ACC112 (cell line): ENCODE measurements around the gene GRHL3.
A peak's percentile ranks its signal among the peaks of the same experiment; 100 is the strongest.
"Not testable (repeated sequence)": the region's sequence is repeated elsewhere in the genome, so short reads cannot be mapped to it uniquely, and the experiment has no call there.

ENCODE experiments used
- H2AFZ ChIP-seq: fragments of 200-600 bp; sonication (generic); one replicate; pipeline ENCODE4 v1.6.0; 2017; ENCODE audit warnings: antibody characterized with exemption, low read length; ENCODE audit not compliant: unreplicated experiment
- H3K27ac ChIP-seq: fragments of 200-600 bp; sonication (generic); 2 replicates; pipeline ENCODE4 v1.5.1; 2014; ENCODE audit warnings: low read depth, mild to moderate bottlenecking, antibody characterized with exemption, low read length, moderate library complexity
- H3K27me3 ChIP-seq: fragments of 200-600 bp; sonication (generic); 2 replicates; pipeline ENCODE4 v1.6.1; 2014; ENCODE audit warnings: mild to moderate bottlenecking, antibody characterized with exemption, low read length, moderate library complexity, mixed read lengths; ENCODE audit not compliant: insufficient read depth
- H3K36me3 ChIP-seq: fragments of 200-600 bp; sonication (generic); 2 replicates; pipeline ENCODE4 v1.6.1; 2016; ENCODE audit warnings: mild to moderate bottlenecking, antibody characterized with exemption, low read length, moderate library complexity, mixed read lengths; ENCODE audit not compliant: insufficient read depth
- H3K4me1 ChIP-seq: fragments of 200-600 bp; sonication (generic); one replicate; pipeline ENCODE4 v1.6.1; 2016; ENCODE audit warnings: low read length, mixed read lengths; ENCODE audit not compliant: insufficient read depth, unreplicated experiment, control insufficient read depth
- H3K4me3 ChIP-seq: fragments of 200-600 bp; sonication (generic); 2 replicates; pipeline ENCODE4 v1.5.1; 2014; ENCODE audit warnings: mild to moderate bottlenecking, low read depth, low read length
- H3K79me2 ChIP-seq: fragments of 200-600 bp; sonication (generic); one replicate; pipeline ENCODE4 v1.6.0; 2016; ENCODE audit warnings: low read length; ENCODE audit not compliant: control insufficient read depth, unreplicated experiment, insufficient read depth

Gene GRHL3

DNA sequence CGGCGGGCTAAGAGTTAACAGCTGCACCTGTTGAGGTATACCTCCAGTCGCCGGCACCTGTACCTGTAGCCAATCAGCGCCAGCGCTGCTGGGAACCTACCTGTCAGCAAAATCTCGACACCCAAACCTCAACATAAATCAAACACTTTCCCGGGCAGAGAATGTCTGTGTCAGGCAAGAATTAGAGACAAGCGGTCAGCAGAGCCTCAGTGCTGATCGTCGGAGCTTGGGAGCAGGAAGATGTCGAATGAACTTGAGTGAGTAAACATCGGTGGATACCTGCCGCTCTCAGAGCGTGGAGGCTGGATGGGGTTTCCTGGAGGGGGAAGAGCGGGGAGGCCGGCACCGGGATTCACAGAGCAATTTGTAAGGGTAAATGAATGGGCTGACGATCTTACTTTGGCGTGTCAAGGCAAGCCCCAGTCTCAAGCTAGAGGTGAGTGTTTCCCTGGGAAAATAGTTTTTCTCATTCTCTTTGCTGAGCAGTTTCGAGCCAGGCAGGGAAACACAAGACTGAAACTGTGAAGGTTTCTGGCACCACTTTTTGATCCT is at the start of gene GRHL3:
TSS of gene GRHL3 (plus strand) at position 46 of the 552 bp plus-strand sequence. CDS start at position 241, 195 bp downstream.
- H2AFZ ChIP-seq: no peak within 1 kb of the TSS
- H3K27ac ChIP-seq: no peak within 1 kb of the TSS
- H3K27me3 ChIP-seq: peaks cover 60% of the 10 kb centered on the region
- no peak within 1 kb of the TSS for H3K4me3 ChIP-seq
- H3K4me1 ChIP-seq: peaks cover 11% of the 10 kb centered on the region
- H3K36me3 ChIP-seq: no peaks in the 10 kb centered on the region
- H3K79me2 ChIP-seq: no peaks in the 10 kb centered on the region

DNA sequence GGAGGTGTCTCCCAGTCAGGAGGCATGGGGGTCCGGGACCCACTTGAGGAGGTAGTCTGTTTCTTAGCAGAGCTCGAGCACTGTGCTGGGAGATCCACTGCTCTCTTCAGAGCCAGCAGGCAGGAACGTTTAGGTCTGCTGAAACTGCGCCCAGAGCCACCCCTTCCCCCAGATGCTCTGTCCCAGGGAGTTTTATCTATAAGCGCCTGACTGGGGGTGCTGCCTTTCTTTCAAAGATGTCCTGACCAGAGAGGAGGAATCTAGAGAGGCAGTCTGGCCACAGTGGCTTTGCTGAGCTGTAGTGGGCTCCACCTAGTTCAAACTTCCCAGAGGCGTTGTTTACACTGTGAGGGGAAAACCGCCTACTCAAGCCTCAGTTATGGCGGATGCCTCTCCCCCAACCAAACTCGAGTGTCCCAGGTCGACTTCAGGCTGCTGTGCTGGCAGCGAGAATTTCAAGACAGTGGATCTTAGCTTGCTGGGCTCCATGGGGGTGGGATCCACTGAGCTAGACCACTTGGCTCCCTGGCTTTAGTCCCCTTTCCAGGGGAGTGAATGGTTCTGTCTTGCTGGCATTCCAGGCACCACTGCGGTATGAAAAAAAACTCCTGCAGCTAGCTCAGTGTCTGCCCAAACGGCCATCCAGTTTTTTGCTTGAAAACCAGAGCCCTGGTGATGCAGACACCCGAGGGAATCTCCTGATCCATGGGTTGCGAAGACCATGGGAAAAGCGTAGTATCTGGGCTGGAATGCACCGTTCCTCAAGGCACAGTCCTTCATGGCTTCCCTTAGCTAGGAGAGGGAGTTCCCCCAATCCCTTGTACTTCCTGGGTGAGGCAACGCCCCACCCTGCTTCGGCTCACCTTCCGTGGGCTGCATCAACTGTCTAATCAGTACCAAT is 44.7 kb upstream of the GRHL3 start:
- H3K4me1 ChIP-seq: peaks cover 14% of the 10 kb centered on the region

GRCh38 chr1:24275104-24275410 is 44.1 kb upstream of the GRHL3 start:
- no peak overlapping the region for H3K4me3 ChIP-seq

More for the DNA sequence above, 44.7 kb upstream of the GRHL3 start:
- peaks cover 14% of the 10 kb centered on the region; the same call in 1 of the 2 replicates for H3K27me3 ChIP-seq
- not testable (repeated sequence) for H3K36me3 ChIP-seq, H3K27ac ChIP-seq, H3K79me2 ChIP-seq, H2AFZ ChIP-seq, H3K4me3 ChIP-seq

DNA sequence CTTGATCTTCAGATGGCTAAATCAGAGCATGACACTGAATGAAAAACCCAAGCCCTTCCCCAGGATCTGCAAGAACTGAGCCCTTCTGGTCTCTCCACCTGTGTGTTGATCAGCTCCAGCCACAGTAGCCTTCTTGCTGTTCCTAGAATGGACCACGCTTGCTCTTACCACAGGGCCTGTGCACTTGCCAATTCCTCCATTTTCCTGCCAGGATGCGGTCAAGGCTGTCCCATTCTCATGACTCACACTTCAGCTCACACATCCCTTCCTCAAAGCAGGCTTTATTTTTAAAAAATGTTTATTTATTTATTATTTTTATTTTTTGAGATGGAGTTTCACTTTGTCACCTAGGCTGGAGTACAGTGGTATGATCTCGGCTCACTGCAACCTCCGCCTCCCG is 43.6 kb upstream of the GRHL3 start:
- H3K79me2 ChIP-seq: no peaks in the 10 kb centered on the region
- peaks cover 14% of the 10 kb centered on the region for H3K4me1 ChIP-seq
- no peaks in the 10 kb centered on the region for H3K36me3 ChIP-seq
- H3K4me3 ChIP-seq: no peak overlapping the region
- peaks cover 21% of the 10 kb centered on the region; the same call in 1 of the 2 replicates for H3K27me3 ChIP-seq
- H2AFZ ChIP-seq: no peak overlapping the region
- no peak overlapping the region for H3K27ac ChIP-seq

More at GRCh38 chr1:24275104-24275410, 44.1 kb upstream of the GRHL3 start:
- H3K36me3 ChIP-seq: no peaks in the 10 kb centered on the region
- H3K4me1 ChIP-seq: peaks cover 14% of the 10 kb centered on the region
- H2AFZ ChIP-seq: no peak overlapping the region
- H3K27me3 ChIP-seq: peaks cover 20% of the 10 kb centered on the region; the same call in 1 of the 2 replicates
- no peak overlapping the region for H3K27ac ChIP-seq
- H3K79me2 ChIP-seq: no peaks in the 10 kb centered on the region

- peaks cover 19% of the 10 kb centered on the region; the same call in 1 of the 2 replicates for H3K27me3 ChIP-seq
- H3K4me3 ChIP-seq: no peak overlapping the region
- H2AFZ ChIP-seq: no peak overlapping the region
- H3K79me2 ChIP-seq: no peaks in the 10 kb centered on the region
- no peaks in the 10 kb centered on the region for H3K36me3 ChIP-seq
- H3K27ac ChIP-seq: 0 out of 2 replicates have a peak overlapping the region, but pooled peaks have one; percentile 31
- H3K4me1 ChIP-seq: peaks cover 14% of the 10 kb centered on the region
These were observed 42.4 kb upstream of the GRHL3 start for GRCh38 chr1:24276791-24277190.

- Histone ChIP-seq H3K27me3 (peaks cover 15% of the 10 kb centered on the region; the same call in 1 of the 2 replicates), H3K36me3 (no peaks in the 10 kb centered on the region), H3K79me2 (no peaks in the 10 kb centered on the region), H3K4me1 (peaks cover 14% of the 10 kb centered on the region), H3K27ac (peak overlapping the region; percentile 31; the same call in 1 of the 2 replicates), H2AFZ (no peak overlapping the region), H3K4me3 (no peak overlapping the region)
These were observed 41.6 kb upstream of the GRHL3 start for GRCh38 chr1:24277420-24278169.

DNA sequence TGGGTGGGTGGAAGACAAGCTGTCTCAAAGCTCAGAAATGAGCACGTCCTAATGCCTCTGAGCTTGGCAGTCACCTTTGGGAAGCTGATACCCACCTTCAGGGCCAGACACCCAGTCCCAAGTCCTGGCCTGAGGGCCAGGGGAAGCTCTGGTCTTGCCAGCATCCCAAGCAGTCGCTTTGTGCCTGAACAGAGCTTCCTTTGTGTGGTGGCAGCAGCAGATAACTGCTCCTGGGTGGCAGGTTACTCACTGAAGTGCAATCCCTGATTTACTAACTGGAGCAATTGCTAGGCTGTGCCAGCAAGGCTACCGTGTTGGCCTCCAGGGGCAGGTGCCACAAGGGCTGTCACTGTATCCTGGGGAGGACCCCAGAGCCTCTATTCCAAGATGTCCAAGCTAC is 40.4 kb upstream of the GRHL3 start:
- Histone ChIP-seq H3K27ac (no peak overlapping the region), H3K4me3 (no peak overlapping the region), H2AFZ (no peak overlapping the region), H3K4me1 (peaks cover 21% of the 10 kb centered on the region), H3K27me3 (peaks cover 9% of the 10 kb centered on the region; the same call in 1 of the 2 replicates), H3K79me2 (no peaks in the 10 kb centered on the region), H3K36me3 (no peaks in the 10 kb centered on the region)

GRCh38 chr1:24279590-24280232 is 39.4 kb upstream of the GRHL3 start:
- Histone ChIP-seq H3K27ac (no peak overlapping the region), H3K36me3 (no peaks in the 10 kb centered on the region), H3K79me2 (no peaks in the 10 kb centered on the region), H3K27me3 (peaks cover 9% of the 10 kb centered on the region; the same call in 1 of the 2 replicates), H2AFZ (no peak overlapping the region), H3K4me3 (no peak overlapping the region), H3K4me1 (peaks cover 29% of the 10 kb centered on the region)

GRCh38 chr1:24281591-24281990 is 37.6 kb upstream of the GRHL3 start:
- Histone ChIP-seq H3K27ac (no peak overlapping the region), H3K27me3 (peaks cover 9% of the 10 kb centered on the region; the same call in 1 of the 2 replicates), H3K4me3 (no peak overlapping the region), H3K79me2 (no peaks in the 10 kb centered on the region), H3K4me1 (peaks cover 29% of the 10 kb centered on the region), H2AFZ (no peak overlapping the region), H3K36me3 (no peaks in the 10 kb centered on the region)

DNA sequence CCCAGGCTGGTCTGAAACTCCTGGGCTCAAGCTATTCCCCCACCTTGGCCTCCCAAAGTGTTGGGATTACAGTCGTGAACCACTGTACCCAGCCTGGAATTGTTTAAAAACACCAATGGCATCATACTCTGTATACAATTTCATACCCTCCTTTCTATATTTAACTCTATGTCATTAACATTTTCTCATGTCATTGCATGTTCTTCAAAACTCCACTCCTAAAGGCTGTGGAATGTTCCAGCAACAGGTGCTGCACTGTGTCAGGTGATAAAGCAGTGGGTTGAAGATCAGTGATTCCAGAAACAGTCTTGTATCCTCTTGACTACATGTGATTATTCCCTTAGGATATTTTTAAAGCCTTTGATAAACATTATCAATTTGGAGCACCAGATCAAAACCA is 36.7 kb upstream of the GRHL3 start:
- Histone ChIP-seq H3K79me2 (no peaks in the 10 kb centered on the region), H3K4me3 (no peak overlapping the region), H3K36me3 (no peaks in the 10 kb centered on the region), H2AFZ (no peak overlapping the region), H3K27ac (no peak overlapping the region), H3K4me1 (peaks cover 20% of the 10 kb centered on the region), H3K27me3 (peaks cover 9% of the 10 kb centered on the region; the same call in 1 of the 2 replicates)
